GM19240 (cell line): Measurements from ENCODE around the gene CFB.
"Not testable (repeated sequence)": the region's sequence is repeated elsewhere in the genome, so short reads cannot be mapped to it uniquely, and the experiment has no call there.

Source experiments
- DNase-seq: peaks from one replicate; pipeline ENCODE4 v3.0.0; 2011; ENCODE audit warnings: low spot score; ENCODE audit not compliant: insufficient read length

CFB gene

DNA sequence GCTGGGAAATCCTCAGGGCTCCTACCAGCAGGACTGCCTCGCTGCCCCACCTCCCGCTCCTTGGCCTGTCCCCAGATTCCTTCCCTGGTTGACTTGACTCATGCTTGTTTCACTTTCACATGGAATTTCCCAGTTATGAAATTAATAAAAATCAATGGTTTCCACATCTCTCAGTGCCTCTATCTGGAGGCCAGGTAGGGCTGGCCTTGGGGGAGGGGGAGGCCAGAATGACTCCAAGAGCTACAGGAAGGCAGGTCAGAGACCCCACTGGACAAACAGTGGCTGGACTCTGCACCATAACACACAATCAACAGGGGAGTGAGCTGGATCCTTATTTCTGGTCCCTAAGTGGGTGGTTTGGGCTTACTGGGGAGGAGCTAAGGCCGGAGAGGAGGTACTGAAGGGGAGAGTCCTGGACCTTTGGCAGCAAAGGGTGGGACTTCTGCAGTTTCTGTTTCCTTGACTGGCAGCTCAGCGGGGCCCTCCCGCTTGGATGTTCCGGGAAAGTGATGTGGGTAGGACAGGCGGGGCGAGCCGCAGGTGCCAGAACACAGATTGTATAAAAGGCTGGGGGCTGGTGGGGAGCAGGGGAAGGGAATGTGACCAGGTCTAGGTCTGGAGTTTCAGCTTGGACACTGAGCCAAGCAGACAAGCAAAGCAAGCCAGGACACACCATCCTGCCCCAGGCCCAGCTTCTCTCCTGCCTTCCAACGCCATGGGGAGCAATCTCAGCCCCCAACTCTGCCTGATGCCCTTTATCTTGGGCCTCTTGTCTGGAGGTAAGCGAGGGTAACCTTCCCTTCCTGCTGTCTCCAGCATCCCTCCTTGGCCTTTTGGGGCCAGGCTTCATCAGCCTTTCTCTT lies at the start of gene CFB:
Gene CFB (plus strand): TSS at position 589 of the 863 bp plus-strand sequence. CDS start 127 bp downstream, at position 716.
- DNase-seq, result no peak

DNA sequence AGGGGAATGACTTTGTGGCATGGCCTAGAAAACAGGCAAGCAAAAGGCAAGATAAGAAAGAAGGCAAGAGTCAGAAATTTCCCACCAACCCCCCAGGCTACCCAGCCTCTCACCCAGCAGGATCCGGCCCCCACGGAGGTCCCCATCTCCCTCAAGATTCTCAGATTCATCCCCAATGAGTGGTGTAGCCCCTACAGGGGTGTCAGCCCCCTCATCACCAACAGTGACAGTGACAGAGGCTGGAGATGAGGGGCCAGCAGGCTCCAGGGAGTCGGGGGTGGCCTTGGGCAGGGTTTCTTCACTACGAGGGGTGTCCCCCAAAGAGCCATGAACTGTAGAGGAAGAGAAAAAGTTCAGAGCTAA lies 49.4 kb upstream of the CFB start:
- DNase-seq, result no peak

GRCh38 chr6:31896856-31897611 lies 48.9 kb upstream of the CFB start:
- no peak for DNase-seq

- peak; percentile 92 for DNase-seq
Observed at GRCh38 chr6:31897612-31898382, 48.1 kb upstream of the CFB start, which contains the start of gene EHMT2. Gene EHMT2 (minus strand): TSS chr6:31897698. CDS start chr6:31897677, 21 bp downstream.

DNA sequence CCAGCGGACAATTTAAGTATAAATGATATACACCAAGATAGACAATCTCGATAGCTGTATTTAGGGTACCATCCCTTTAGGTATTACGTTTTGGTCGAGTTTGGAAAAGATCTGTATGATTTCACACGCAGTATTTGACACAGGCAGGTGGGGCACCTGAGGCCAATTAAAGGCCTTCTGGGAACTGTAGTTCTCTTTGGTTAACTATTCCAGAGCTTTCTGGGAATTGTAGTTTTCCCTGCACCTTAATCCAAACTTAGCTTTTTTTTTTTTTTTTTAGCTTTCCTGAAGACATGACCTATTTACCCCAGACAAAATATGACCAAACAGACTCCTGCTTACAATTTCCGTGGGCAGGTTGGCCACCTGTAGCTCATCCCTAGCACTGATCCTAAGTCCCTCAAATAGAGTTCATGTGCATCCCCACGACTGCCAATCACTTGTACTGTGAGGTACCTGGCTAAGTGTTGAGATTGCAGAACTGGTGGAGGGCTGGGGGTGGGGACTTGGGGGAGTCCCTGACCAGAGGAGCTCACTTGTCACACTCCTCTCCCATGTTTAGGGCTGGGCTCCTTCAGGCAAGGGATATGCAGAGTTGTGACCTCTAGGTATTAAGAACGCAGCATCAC lies 47.4 kb upstream of the CFB start:
- DNase-seq, result no peak

DNA sequence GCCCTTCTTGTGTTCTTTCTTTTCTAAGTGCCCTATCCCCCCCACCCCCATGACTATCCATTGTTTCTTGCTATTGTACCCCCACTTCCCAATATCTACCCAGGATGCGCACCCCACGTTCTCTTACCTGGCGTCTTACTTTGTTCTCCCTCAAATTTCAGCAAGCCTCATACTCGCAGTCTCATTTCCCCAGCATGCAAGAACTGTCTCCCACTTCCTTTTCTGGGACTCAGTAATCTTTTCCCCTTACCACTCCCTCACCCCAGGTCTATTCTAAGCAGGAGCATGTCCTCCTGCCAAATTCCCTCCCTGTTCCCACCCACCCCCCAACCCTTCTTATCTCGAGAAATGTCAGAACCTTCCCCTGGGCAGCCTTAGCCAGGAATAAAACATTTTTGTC lies 46.7 kb upstream of the CFB start:
- no peak for DNase-seq

DNA sequence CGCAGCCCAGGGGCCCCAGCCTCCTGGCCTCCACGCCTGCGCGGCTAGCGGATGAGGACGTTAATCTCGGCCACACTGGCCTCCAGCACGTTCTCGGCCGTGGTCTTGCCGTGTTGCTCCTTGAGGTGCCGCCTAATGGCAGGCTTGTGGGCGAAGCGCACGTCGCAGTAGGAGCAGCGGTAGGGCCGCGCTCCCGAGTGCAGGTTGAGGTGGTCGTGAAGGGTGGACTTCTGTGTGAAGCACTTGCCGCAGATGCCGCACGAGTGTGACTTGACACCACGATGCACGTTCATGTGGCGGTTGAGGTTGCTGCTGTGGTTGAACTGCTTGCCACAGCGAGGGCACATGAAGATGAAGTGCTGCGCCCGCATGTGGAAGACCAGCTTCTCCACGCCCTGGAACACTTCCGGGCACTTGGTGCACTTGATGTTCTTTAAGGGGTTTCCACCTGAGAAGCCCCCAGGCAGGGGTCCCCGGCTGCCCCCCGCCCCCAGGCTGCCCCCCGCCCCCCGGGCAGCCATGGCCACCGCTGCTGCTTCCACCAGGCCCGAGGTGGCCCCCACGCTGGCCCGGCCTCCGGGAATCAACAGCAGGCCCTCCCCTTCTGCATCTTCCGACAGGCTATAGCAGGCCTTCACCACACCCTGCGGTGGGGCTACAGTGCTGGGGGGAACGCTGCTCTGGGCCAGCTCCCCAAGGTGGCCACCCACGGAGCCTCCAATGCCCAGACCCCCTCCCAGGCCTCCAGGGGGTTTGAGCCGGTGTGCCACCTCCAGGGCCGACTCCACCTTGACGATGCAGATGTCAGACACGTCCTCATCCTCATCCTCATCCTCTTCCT lies 45.8 kb upstream of the CFB start:
- DNase-seq, result no peak

- no peak for DNase-seq
Observed at GRCh38 chr6:31900917-31901414, 44.9 kb upstream of the CFB start.

DNA sequence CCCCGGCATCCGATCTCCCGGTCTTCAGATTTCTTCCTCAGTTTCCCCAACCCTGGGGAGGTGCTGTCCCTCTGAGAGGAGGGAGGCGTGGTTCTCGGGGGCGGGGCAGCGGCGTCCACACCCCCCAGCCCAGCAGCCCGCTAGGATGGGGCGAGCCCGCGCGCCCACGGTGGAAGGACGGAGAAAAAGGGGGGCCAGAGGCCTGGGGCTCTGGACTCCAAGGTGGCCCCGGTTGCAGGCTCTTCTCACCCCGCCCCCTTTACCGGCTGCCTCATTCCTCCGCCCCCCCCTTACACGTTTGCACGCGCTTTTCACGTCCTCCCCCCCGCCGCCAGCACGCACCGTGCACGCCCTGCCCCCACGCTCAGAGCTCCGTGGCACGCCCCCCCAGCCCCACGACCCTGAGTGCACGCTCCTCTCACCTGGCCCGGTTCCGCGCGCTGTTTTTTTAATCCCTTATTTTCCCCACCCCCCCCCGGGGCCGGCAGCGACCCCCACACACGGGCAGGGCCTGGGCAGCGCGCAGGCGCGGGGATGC lies 44.4 kb upstream of the CFB start:
- DNase-seq, result peak; percentile 48

- DNase-seq, result peak; percentile 68
Observed at GRCh38 chr6:31901953-31902643, 43.8 kb upstream of the CFB start, which contains the start of gene ZBTB12. Gene ZBTB12 (minus strand): TSS chr6:31902086. CDS start chr6:31901305, 781 bp downstream.

- DNase-seq, result no peak
Observed at GRCh38 chr6:31903957-31904356, 41.9 kb upstream of the CFB start.

DNA sequence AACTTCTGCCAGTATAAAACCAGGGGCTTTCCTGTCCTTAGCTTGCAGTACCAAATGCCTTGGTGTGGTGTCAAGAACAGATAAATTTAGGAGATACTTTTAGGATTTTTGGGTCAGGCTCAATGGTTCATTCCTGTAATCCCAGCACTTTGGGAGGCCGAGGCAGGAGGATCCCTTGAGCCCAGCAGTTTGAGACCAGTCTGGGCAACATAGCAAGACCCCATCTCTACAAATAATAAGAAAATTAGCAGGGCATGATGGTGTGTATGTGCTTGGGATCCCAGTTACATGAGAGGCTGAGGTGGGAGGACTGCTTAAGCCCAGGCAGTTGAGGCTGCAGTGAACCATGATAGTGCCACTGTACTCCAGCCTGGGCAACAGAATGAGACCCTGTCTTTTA lies 40.9 kb upstream of the CFB start:
- no peak for DNase-seq

- DNase-seq, result no peak
Observed at GRCh38 chr6:31906122-31906521, 39.8 kb upstream of the CFB start.

- DNase-seq, result not testable (repeated sequence)
Observed at GRCh38 chr6:31906727-31907126, 39.2 kb upstream of the CFB start.

- DNase-seq, result no peak
Observed at GRCh38 chr6:31907158-31907813, 38.6 kb upstream of the CFB start.

GRCh38 chr6:31908255-31908654 lies 37.6 kb upstream of the CFB start:
- not testable (repeated sequence) for DNase-seq

DNA sequence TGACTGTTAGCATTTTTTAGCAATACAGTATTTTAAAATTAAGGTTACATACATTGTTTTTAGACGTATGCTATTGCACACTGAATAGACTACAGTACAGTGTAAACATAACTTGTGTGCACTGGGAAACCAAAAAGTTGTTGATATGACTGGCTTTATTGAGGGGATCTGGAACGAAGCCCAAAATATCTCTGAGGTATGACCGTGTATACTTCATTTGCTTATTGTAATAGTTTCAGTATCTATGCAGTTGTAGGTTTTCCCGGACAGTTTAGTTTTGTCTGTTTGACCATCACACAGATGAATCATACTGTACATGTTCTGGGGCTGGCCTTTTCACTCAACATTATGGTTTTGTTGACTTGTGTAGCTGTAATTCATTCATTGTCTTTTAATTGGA lies 37.1 kb upstream of the CFB start:
- DNase-seq, result peak; percentile 51

DNA sequence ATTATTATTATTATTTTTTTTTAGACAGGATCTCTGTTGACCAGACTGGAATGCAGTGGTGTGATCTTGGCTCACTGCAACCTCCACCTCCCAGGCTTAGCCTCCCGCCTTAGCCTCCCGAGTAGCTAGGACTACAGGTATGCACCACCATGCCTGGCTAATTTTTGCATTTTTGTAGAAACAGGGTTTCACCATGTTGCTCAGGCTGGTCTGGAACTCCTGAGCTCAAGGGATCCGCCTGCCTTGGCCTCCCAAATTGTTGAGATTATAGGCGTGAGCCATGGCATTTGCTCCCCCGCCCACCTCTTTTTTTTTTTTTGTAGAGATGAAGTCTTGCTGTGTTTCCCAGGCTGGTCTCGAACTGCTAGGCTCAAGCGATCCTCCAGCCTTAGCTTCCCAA lies 36.6 kb upstream of the CFB start:
- DNase-seq, result not testable (repeated sequence)
